ENCODE results near the gene RAB3A. TPM values are rescaled to one million over a fixed set of nuclear protein-coding genes. Genes with fewer than 3 reads are reported as not detected.

The RAB3A gene
- total RNA-seq, 1 experiment from 2014 or later = 10.6 TPM

GRCh38 chr19:18156268-18156667, 47.6 kb downstream of the RAB3A start:
- Histone ChIP-seq H3K36me3 (ENCODE audit: control insufficient read depth in 1 of 2, insufficient read depth in 2 of 2, low read length in 2 of 2) (peaks cover 0 to 11% of the 10 kb centered on the region in 2 experiments; a peak in 1 of 4 replicates), H3K79me2 (ENCODE audit: insufficient read depth, low read length) (peaks cover 38% of the 10 kb centered on the region), H2AFZ (ENCODE audit: low read depth, low read length, poor library complexity, severe bottlenecking) (no peak overlapping the region), H3K4me2 (ENCODE audit: low read length) (peak overlapping the region; percentile 61; the same call in 1 of the 2 replicates), H3K4me1 (ENCODE audit: control insufficient read depth in 1 of 2, insufficient read depth in 2 of 2, low read length in 2 of 2) (peaks cover 47 to 59% of the 10 kb centered on the region in 2 experiments), H4K20me1 (ENCODE audit: insufficient read depth) (no peaks in the 10 kb centered on the region), H3K9ac (ENCODE audit: low read length) (0 out of 2 replicates have a peak overlapping the region, but pooled peaks have one; percentile 38), H3K4me3 (replicated peaks in 1 of 2; ENCODE audit: low read depth in 1 of 2, low read length in 2 of 2) (no peak overlapping the region), H3K27ac (ENCODE audit: low read depth, low read length) (peak overlapping the region; percentile 82), H3K9me3 (ENCODE audit: control insufficient read depth in 1 of 2, insufficient read depth in 1 of 2, low read depth in 1 of 2, low read length in 2 of 2) (no peaks in the 10 kb centered on the region), H3K27me3 (ENCODE audit: insufficient read depth, low read length) (no peaks in the 10 kb centered on the region), H3K9me2 (ENCODE audit: insufficient read depth) (no peaks in the 10 kb centered on the region)
- POLR2A ChIA-PET = no interaction called here
- RAD21 ChIA-PET (ENCODE audit: low non-redundant PET in 1 of 2, low total read pairs in 2 of 2, uncharacterized antibody in 2 of 2, unreplicated experiment in 2 of 2) = no interaction called here
- CTCF ChIA-PET = no interaction called here
- no TSS peak for BruUV-seq (replicated peaks)
- intact Hi-C loops (cut with micrococcal nuclease) = loop anchor here (10.0 kb wide), 1 partner anchor 151 kb away; the partner anchor contains the start of gene ARRDC2
- TF ChIP-seq SRF (IDR thresholded peaks at IDR 0.05; ENCODE audit: low read depth) = no peak
- TF ChIP-seq, protein P1, sequence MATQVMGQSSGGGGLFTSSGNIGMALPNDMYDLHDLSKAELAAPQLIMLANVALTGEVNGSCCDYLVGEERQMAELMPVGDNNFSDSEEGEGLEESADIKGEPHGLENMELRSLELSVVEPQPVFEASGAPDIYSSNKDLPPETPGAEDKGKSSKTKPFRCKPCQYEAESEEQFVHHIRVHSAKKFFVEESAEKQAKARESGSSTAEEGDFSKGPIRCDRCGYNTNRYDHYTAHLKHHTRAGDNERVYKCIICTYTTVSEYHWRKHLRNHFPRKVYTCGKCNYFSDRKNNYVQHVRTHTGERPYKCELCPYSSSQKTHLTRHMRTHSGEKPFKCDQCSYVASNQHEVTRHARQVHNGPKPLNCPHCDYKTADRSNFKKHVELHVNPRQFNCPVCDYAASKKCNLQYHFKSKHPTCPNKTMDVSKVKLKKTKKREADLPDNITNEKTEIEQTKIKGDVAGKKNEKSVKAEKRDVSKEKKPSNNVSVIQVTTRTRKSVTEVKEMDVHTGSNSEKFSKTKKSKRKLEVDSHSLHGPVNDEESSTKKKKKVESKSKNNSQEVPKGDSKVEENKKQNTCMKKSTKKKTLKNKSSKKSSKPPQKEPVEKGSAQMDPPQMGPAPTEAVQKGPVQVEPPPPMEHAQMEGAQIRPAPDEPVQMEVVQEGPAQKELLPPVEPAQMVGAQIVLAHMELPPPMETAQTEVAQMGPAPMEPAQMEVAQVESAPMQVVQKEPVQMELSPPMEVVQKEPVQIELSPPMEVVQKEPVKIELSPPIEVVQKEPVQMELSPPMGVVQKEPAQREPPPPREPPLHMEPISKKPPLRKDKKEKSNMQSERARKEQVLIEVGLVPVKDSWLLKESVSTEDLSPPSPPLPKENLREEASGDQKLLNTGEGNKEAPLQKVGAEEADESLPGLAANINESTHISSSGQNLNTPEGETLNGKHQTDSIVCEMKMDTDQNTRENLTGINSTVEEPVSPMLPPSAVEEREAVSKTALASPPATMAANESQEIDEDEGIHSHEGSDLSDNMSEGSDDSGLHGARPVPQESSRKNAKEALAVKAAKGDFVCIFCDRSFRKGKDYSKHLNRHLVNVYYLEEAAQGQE (IDR thresholded peaks at IDR 0.05; ENCODE audit: low read depth) = no peak
- TF ChIP-seq CEBPB (IDR thresholded peaks at IDR 0.05; ENCODE audit: low read depth) = no peak
- no peak for TF ChIP-seq EZH2 (IDR thresholded peaks at IDR 0.05)
- TF ChIP-seq JUND (IDR thresholded peaks at IDR 0.05) = no peak
- TF ChIP-seq SP1 (IDR thresholded peaks at IDR 0.05; ENCODE audit: low read depth) = no peak
- no peak for TF ChIP-seq RAD21 (IDR thresholded peaks at IDR 0.05; ENCODE audit: low read depth)
- TF ChIP-seq YY1 (IDR thresholded peaks at IDR 0.05; ENCODE audit: extremely low read depth, insufficient replicate concordance, low read depth, low read length) = no peak
- no peak for TF ChIP-seq ZNF274 (IDR thresholded peaks at IDR 0.05; ENCODE audit: low read depth, low read length)
- no peak for TF ChIP-seq ELF1 (IDR thresholded peaks at IDR 0.05; ENCODE audit: borderline replicate concordance, low read depth)
- no peak for TF ChIP-seq SIN3A (IDR thresholded peaks at IDR 0.05; ENCODE audit: low read depth)
- TF ChIP-seq FOSL1 (IDR thresholded peaks at IDR 0.05; ENCODE audit: low read depth) = no peak
- no peak for TF ChIP-seq EZH2phosphoT487 (IDR thresholded peaks at IDR 0.05; ENCODE audit: borderline replicate concordance)
- TF ChIP-seq CBX3 (IDR thresholded peaks at IDR 0.05; ENCODE audit: low read depth) = no peak
- DNase-seq (ENCODE audit: low read depth, low spot score) (no peak), ATAC-seq (no peak)
